GM12872 (cell line): ENCODE measurements around the gene ACAD11.

Experiments
- CTCF ChIP-seq: IDR thresholded peaks from 3 replicates; pipeline ENCODE4 v1.5.1; 2011; ENCODE audit warnings: low read depth, mild to moderate bottlenecking, low read length, moderate library complexity; ENCODE audit not compliant: insufficient read depth

The ACAD11 gene

GRCh38 chr3:132660052-132660810 lies 622 bp upstream of the ACAD11 start, which contains the start of gene UBA5:
Gene UBA5 (plus strand): TSS chr3:132660329. CDS start chr3:132660538, 209 bp downstream.
- no peak for TF ChIP-seq CTCF

- TF ChIP-seq CTCF, result no peak
Measured at GRCh38 chr3:132659000-132659364, 627 bp downstream of the ACAD11 start.

GRCh38 chr3:132657869-132658747 lies 1.5 kb downstream of the ACAD11 start:
- TF ChIP-seq CTCF, result no peak

- no peak for TF ChIP-seq CTCF
Measured at GRCh38 chr3:132655471-132655870, 4.1 kb downstream of the ACAD11 start.

DNA sequence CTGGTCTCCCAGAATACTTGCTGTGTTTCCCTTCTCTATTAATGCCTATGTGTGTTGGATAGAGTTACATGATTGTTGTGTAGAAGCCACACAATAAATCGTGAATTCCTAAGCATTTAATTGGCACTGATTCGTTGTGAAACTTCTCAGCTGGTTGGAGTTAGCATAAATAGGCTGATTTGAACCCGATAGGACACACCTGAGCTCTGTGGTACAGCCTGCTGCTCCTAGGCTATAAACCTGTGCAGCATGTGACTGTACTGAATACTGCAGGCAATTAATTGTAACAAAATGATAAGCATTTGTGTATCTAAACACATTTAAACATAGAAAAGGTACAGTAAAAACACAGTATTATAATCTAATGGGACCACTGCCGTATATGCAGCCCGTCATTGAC lies 4.9 kb downstream of the ACAD11 start:
- no peak for TF ChIP-seq CTCF

DNA sequence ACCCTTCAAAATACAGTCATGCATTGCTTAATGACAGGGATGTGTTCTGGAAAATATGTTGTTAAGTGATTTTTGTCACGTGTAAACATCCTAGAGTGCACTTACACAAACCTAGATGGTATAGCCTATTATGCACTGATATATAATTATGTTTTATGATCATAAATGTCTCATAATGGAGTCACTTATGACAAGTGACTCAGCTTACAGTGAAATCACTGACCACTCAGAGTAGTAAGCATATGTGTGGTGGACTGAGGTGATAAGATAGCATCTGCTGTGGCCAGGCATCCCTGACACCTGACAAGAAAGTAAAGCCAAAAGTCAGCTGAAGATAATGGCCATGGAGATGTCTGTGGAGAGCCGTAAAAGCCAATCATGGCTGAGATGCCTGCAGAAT lies 5.4 kb downstream of the ACAD11 start:
- TF ChIP-seq CTCF, result no peak

DNA sequence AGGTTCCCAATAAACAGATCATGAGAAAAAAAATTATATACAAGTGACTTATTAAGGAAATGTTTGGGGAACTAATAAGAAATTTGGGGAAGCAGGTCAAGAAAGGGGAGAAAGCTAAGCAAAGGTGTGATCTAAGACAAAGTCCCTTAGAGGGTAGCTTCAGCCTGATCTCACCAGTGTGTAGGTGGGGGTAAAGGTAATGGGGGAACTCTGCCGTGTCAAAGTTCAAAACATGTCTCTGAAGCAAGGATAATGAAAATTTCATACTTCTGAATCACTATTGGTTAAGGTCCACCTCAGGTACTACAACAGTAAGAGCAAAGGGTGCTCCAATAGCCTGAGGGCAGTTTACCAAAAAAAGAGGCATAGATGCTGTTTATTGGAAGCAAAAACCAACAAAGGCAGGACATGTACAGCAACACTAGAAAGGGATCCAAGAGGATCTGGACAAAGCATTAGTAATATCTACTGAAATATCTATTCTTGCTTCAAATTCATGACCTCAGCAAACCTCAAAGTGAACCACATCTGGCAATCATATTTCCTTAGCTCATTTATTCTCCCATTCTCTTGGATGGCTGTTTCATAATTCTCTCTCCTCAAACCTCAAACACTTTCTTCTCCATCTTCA lies 6.9 kb downstream of the ACAD11 start:
- no peak for TF ChIP-seq CTCF
